Epidermal melanocyte (primary cell): ENCODE measurements around the gene EPS8L2.
A peak's percentile ranks its signal among the peaks of the same experiment; 100 is the strongest.

ENCODE experiments used
- DNase-seq: peaks from one replicate; pipeline ENCODE4 v3.0.0; 2011; ENCODE audit warnings: low spot score; ENCODE audit not compliant: insufficient read length

Gene EPS8L2

DNA sequence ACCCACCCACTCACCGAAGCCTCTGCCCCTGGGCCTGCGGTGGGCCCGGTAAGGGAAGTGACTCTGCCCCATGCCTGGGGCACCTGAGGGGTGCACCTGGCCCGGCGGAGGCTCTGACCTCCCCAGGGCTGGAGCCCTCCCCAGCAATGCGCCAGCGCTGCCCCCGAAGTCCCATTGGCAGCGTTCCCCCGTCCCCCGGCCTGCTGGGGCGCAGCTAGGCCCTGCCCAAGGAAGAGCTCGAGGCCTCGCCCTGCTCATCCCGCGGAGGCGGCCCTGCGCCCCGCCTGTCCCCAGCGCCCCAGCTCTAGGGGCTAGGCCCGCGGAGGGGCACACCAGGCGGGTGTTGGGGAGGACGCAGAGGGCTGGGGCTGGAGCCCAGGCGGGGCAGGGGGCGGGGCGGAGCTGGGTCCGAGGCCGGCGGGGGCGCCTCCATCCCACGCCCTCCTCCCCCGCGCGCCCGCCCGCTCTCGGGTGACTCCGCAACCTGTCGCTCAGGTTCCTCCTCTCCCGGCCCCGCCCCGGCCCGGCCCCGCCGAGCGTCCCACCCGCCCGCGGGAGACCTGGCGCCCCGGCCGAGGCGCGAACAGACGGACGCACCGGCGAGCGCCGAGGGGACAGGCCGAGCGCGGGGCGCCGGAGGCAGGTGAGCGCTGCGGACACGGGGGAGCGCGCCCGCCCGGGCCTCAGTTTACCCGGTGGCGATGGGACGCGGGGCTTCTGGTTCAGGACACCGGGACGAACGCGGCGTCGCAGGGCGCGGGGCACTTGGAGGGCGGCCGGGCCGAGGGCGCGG, at the start of gene EPS8L2:
TSS of gene EPS8L2 (plus strand) at position 586 of the 793 bp plus-strand sequence. CDS start 3,177 bp downstream, outside the sequence.
- DNase-seq = no peak

DNA sequence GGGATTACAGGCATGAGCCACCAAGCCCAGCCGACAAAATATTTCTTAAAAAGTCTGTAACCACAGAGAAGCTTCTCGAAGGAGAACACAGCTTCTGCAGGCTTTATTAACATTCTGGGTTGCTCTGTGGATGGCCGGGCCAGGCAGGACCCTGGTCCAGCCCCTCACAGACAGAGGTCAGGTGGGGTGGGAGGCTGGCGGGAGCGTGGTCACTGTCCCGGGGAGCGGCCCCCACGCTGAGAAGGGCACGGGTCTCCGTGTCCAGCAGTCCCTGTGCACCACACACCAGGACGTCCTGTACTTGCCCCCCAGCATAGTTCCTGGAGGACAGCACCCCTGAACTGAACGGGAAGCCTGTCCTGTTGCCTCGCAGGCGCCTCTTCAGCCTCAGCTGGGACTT, 49.6 kb upstream of the EPS8L2 start:
- DNase-seq = no peak

DNA sequence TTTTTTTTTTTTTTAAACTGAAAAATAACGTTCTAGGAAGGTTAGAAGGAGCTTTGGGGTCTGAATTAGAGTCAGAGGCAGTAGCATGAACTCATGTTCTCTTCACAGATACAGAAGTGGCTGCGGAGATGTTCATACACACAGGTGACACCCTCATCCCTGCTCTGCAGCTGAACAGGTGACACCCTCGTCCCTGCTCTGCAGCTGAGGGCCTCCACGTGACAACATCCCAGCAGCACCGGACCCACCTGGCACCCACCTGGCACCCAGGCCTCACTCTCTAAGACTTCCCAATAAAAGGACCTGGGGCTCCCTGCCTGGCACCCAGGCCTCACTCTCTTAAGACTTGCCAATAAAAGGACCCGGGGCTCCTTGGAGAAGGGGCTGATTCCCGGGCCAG, 49.2 kb upstream of the EPS8L2 start:
- no peak for DNase-seq

DNA sequence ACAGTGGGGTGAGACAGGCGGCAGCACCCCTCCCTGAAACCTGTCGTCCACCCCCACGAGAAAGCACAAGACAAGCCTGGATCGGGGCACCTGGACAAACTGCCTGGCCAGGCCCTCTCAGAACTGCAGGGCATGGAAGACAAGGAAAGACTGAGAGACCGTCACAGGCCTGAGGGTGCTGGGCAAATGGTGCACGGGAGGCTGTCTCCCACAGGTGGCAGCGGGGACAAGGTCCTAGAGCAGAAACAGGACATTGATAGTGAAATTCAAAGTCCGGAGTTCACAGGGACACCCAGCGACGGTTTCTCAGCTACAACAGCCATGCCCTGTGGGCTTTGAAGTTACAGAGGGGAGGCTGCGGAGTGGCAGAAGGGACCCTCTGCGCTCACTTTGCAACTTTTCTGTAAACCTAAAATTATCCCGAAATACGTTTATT, 48.3 kb upstream of the EPS8L2 start:
- no peak for DNase-seq

DNA sequence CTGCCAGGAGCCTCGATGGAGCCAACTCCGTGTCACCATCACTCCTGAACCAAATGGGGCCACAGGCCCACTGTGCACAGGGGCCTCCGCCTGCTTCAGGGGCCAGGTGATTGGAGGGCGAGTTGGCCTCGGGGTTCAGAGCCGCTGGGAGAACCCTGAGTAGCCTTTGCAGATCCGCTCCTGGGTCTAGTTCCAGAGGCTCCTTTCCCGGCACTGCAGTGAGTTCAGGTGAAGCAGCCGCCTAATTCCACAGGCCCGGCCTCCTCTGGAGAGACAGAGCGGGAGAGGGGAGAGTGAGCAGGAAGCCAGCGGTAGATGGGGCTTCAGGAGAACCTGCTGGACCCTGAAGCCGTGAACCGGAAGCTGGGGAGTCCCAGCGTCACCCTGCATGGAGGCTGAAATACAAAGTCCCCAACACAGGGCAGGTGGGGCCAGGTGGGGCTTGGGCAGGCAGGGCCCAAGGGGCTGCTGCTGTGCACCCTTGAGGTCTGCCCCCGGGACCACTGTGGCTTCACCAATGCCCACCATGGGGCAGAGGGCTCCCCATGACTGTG, 46.4 kb upstream of the EPS8L2 start:
- DNase-seq = no peak

DNA sequence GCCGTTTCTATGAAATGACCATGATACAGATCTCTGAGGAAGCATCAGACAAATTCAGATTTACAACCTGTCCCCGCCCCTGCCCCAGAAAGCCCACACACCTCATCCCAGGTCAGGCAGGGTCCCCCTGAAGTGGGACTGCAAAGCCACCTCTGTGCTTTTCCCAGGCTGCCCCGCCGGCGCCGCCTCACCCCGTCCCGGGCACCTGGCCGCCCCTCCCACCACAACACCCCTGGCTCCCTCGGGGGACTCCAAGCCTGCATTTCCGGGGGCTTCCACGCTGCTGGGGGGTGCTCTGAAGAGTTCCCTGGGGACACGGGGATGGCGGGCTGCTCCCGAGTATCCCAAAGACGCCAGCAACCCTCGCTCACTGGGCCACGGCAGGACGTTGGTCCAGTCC, 45.8 kb upstream of the EPS8L2 start:
- no peak for DNase-seq

DNA sequence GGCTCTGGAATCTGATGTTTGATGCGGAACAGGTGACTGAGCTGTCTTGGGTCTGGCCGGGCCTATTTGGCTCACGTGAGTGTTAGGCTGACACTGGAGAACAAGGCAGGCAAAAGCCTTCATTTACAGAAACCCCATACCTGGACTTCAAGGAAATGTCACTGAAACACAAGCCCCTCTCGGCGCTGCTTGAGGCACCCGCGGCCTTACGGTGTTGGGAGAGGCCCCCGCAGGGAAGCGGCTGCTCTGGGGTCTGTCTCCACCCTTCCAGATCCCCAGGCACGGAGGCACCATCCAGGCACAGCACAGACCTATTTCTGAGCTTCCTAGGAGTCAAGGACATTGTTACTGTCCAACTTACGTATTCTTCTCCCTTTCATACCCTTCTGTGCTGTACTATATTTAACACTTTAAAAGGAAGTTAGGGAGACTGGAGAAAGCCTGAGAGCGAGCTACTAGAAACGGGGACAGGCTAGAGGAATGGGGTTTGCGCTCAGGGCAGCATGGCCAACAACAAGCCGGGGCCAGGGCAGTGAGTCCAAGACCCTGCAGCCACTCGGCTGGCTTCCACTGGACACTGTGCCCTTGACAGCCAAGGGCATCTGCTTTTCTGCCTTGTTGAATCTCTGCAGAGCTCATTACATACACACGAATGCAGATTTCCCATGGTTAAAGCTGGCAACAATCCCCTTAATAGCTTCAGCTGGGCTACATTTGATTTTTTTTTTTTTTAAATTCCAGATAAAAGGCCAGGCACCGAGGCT, 45.2 kb upstream of the EPS8L2 start:
- DNase-seq = no peak

DNA sequence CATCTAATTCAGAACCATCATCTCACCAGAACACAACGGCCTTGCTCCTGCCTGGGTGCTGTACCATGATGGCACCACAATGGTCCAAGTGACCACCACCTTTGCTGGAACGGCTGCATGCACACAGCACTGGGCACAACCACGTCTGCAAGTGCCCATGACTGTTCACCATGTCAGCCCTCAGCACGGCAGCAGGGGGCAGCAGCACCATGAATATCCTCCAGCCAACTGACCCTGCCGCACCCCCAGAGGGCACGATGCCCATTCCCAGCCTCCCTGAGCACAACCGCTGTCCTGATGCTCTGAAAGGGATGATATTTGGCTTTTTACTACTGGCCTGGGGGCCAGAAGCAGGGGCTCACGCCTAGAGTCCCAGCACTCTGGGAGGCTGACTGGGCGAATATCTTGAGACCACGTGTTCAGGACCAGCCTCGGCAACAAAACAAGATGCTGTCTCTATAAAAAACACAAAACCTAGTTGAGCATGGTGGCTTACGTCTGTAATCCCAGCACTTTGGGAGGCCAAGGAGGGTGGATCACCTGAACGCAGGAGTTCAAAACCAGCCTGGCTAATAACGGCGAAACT, 43.2 kb upstream of the EPS8L2 start:
- DNase-seq = peak; percentile 92

DNA sequence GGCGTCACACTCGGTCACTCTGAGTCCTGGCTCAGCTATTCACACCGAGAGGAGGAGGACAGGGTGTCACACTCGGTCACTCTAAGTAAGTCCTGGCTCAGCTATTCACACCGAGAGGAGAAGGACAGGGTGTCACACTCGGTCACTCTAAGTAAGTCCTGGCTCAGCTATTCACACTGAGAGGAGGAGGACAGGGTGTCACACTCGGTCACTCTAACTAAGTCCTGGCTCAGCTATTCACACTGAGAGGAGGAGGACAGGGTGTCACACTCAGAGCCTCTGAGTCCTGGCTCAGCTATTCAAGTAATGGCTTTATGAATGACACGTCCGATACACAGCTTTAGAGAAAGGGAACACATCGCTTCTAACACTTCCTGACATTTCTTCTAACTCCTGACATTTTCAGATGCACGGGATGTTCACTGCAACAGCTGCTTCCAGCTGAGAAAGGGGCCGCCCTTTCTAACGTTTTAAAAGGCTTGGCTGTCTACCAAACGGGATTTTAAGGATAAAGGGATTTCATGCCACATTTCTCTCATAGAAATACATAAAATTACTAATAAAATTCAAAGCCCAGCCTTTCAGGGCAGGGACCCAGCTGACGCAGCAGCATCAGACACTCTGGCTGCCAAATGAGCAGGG, 40.8 kb upstream of the EPS8L2 start:
- no peak for DNase-seq

DNA sequence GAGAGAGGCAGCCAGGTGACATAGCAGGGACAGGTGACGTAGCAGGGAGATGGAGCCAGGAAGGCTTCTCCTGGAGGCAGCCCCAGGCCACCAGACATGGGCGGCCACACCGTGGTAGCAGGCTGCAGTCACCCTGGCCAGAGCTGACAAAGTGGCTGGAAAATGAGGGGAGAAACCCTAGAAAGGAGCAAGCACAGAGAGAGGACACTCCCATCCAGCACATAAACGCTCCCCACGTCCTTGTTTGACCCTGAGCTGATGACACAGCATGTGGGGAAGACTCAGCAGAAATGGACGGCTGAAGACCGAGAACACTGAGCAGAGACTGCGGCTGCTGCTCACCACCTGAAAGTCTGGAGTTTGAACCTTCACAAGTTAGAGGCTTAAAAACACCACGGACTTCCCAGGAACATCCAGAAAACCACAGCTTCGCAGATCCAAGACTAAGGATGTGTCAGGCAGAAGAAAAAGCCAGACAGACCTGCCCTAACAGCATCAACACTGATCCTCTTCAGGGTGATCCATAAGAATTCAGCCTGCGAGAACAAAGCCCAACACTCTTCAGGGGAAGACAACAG, 40.2 kb upstream of the EPS8L2 start:
- DNase-seq = no peak

DNA sequence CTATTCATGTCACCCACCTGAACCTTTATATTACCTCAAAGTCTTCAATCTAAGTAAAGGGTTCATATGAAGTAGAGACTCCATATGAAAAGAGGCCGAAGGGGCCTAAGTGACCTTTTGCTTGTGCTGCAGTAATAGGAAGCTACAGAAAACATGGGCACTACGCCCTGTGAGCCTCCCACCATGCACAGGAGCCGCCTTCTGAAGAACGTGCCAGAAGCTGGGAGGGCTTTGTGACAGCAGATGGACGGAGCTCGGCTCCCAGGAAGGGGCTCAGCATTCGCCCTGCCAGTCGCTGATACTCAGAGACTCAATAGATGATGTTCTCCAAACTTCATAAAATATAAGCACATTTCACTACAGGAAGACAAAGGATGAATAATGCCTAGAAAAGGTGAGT, 32.2 kb upstream of the EPS8L2 start:
- DNase-seq = no peak

DNA sequence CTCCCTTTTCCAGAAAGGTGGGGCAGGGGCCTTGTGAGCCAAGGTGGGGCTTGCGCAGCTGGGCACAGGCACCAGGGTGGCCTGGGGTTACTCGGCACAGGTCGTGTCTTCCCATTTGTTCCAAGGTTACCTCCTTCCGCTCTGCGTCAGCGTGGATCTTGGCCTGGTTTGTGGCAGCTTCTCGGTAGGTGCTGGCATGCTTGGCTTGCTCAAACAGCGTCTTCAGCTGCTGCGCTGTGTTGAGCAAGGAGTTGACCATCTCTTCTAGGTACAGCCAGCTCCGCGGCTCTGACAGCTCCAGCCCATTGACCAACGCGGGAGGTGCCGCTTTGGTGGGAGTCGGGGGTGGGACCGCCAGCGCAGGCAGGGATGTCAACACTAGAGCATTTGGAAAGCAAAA, 31.6 kb upstream of the EPS8L2 start:
- DNase-seq = no peak

DNA sequence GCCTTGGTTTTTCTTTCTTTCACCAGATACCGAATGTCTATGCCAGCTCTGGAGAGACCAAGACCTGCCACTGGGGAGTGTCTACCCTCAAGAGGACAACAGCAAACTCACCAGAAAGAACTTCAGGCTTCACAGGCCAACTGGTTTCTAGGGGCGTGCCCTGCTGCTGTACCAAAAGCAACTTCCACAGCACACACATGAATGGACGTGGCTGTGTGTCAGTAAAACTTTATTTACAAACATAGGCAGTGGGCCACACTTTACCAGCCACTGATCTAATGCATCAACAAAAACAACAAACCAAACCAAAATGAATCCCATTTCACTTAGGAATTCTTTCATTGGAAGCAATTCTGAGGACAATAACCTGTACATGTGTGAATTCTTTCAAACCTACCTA, 27.7 kb upstream of the EPS8L2 start:
- DNase-seq = no peak

DNA sequence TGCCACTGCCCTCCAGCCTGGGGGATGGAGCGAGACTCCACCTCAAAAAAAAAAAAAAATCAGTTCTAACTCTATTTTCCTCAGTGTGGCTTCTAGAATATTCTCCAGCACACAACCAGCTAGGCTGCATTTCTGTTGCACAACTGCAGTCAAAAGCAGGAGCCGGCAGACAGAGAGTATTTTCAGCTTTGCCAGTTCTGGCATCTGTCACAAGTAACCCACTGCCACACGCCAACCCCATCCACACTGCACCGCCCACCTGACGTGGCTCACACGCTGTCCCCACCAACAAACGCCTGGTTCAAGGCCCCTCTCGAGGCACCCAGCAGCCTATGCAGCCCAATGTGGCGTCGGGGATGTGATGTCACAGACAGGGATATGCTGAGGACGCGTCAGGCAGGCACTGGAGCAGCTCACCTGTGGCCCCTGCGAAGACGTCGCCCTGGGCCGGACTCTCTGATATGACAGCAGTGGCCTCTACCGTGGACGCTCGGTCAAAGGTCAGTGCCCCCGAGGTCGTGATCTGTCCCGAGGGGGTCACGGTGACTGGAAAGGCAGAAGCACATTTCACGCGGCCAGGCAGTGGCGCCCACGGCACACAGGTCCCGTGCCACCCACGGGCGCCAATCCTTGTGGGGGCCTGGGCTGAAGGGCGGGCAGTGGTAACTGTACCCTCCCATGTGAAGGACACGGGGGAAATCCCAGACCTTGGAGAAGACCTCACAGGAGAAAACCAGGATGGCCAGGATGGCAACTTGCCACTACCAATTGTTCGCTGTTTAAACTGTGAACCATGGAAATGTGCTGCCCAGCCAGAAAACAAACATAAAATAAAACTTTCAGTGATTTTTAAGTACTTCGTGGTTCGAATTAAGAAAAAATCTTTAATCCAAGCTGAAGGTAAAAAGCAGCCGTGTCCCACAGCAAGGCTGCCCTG, 26.5 kb upstream of the EPS8L2 start:
- DNase-seq = no peak

DNA sequence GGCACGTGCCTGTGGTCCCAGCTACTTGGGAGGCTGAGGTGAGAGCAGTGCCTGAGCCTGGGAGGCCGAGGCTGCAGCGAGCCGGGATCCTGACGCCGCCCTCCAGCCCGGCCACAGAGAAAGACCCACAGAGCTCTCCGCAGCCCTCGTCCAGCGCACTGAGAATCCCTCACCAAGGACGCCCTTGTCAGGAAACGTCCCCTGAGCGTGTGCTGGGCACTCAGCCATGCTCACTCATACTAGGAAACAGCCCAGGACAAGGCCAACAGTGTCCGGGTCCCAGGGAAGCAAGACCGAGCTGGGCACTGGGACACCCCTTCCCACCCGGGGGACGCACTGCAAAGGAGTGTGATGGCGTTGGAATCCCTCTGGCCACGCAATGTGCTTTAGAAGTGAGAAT, 25.6 kb upstream of the EPS8L2 start:
- no peak for DNase-seq

DNA sequence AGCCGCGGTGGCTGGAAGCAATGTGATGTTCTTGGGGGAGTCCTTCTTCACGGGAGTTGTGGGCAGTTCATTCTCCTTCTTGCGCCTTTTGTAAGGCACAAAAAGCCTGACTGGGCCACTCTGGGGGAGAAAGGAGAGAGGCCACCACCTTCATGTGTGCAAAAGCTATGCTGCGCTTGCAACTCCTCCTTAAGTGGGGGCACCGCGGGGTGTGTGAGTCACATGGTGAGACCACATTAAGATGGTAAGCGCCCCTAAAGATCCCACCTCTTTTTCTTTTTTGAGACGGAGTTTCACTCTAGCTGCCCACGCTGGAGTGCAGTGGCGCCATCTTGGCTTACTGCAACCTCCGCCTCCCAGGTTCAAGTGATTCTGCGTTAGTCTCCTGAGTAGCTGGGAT, 25.1 kb upstream of the EPS8L2 start:
- DNase-seq = no peak

DNA sequence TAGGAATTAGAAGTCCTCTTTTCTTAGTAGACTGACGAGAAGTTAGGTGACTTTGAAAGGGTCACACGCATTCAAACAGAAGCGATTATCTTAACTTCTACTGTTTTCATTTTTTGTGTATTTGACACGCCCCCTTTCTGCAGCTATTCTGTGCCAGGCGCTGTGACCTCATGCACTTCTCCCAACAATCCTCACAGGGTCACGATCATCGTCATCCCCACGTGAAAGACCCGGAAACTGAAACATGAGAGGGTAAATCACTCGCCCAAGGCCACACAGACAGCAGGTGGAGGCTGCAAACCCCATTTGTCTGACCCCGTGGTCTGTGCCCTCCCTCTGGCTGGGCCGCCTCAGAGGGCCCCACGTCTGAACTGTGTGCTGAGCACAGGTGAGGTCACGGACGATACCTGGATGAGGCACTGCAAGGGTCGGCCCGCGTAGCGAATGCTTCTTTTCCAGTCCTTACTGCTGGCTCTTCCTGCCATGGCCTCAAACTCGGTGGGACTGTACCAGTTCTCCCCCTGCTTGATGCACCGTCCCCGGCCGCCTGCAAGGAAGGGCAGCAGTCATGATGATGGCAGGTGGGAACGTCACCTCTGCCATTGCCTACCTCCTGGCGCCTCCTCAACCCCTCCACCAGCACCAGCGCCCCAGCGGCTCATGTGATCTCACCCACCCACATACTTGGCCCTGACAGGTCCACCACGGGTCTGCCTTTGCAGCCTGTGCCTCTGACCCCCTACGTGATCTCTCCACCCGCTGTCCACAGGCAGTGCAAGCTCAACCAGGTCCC, 19.4 kb upstream of the EPS8L2 start:
- no peak for DNase-seq

DNA sequence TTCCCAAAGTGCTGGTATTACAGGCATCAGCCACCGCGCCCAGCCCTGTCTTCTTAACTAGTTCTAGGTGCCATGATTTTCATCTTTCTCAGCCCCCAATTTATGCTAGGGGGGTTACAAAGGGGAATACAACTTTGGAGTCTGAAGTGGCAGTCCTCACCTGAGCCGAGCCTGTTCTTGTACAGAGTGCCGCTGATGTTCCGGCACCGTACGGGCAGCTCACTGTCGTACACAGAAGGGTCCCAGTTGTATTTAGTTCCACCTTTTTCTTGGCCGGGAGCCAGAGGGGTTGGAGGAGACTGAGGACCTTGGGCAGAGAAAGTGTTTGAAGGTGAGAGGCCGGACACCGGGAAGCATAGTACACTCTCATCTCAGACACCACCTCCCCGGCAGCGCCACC, 18.3 kb upstream of the EPS8L2 start:
- no peak for DNase-seq

DNA sequence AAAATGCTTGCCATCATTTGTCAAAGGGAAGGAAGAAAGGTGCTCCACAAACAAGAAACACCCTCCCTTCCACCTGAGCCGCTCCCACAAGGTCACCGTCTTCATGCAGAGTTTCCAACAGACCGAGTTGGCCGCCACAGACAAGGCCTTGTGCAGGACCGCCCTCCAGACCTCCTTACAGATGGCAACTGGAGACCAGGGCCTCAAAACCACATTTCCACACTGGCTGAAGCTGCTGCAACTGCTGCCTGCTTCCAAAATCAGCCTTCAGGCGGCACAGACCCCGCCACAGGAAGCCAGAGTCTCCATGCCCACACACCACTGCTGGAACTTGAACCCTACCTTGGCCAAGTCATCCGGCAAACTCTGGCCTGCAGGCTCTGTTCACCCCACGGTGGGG, 17.4 kb upstream of the EPS8L2 start:
- no peak for DNase-seq
